Stimulated activated naive CD8-positive, alpha-beta T cell treated with anti-CD3 and anti-CD28 coated beads, Interleukin-15, Interleukin-2, amounts not matched to agents 100 ng/mL and 50 ng/mL, for 24 hours (primary cell): Measurements from ENCODE around the gene ZNF716.
"Not testable (repeated sequence)": the region's sequence is repeated elsewhere in the genome, so short reads cannot be mapped to it uniquely, and the experiment has no call there.

Source experiments
- H3K27ac Mint-ChIP-seq: one replicate; pipeline ENCODE4 v1.8.0; 2021; ENCODE audit warnings: mild to moderate bottlenecking, mixed read lengths
- H3K27me3 Mint-ChIP-seq: one replicate; pipeline ENCODE4 v1.8.0; 2021; ENCODE audit warnings: mixed read lengths
- H3K36me3 Mint-ChIP-seq: one replicate; pipeline ENCODE4 v1.8.0; 2021; ENCODE audit warnings: low read depth, mixed read lengths
- H3K4me1 Mint-ChIP-seq: one replicate; pipeline ENCODE4 v1.8.0; 2021; ENCODE audit warnings: low read depth, mixed read lengths
- H3K4me3 Mint-ChIP-seq: one replicate; pipeline ENCODE4 v1.8.0; 2021; ENCODE audit warnings: mild to moderate bottlenecking, mixed read lengths
- H3K9me3 Mint-ChIP-seq: one replicate; pipeline ENCODE4 v1.8.0; 2021; ENCODE audit warnings: mixed read lengths

Gene ZNF716

DNA sequence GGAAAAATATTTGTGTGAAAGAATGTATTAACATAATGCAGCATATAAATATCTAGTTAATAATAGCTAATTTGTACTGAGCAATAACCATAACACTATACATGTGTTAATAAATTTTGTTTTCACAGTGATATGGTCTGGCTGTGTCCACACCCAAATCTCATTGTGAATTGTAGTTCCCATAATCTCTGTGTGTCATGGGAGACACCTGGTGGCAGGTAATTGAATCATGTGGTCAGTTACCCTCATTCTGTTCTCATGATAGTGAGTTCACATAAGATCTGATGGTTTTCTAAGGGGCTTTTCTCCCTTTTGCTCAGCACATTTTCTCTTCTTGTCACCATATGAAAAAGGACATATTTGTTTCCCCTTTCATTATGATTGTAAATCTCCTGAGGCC lies 30.3 kb downstream of the ZNF716 start:
- not testable (repeated sequence) for H3K4me1 Mint-ChIP-seq, H3K27me3 Mint-ChIP-seq, H3K27ac Mint-ChIP-seq, H3K4me3 Mint-ChIP-seq, H3K36me3 Mint-ChIP-seq
- H3K9me3 Mint-ChIP-seq = peaks cover 14% of the 10 kb centered on the region

DNA sequence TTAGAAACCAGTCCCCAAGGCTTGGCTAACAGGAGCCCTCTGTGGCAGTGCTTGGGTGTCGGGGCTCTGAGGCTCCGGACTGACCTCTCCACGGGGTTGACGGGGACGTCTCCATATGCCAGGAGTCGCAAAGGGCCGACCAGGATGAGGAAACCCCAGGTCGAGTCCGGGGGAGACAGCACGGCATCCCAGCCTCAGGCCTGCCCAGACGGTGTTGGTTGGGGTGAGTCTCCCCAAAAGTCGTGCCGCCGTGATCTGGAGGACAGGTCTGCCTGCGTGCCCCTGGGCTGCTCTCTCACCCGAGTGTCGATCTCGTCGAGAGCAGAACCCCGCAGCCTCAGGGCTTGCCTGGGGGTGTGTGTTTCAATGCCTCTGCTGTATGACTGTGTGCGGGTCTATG lies 35.0 kb downstream of the ZNF716 start:
- peaks cover 12% of the 10 kb centered on the region for H3K9me3 Mint-ChIP-seq
- not testable (repeated sequence) for H3K27ac Mint-ChIP-seq, H3K4me1 Mint-ChIP-seq, H3K27me3 Mint-ChIP-seq, H3K36me3 Mint-ChIP-seq, H3K4me3 Mint-ChIP-seq

DNA sequence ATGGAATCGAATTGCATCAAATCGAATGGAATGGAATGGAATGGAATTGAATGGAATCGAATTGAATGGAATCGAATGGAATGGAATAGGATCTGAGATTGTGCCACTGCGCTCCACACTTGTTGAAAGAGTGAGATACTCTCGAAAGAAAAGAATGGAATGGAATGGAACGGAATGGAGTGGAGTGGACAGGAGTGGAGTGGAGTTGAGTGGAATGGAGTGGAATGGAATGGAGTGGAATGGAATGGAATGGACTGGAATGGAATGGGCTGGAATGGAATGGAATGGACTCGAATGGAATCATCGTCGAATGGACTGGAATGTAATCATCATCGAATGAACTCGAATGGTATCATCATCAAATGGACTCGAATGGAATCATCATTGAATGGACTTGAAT lies 38.0 kb downstream of the ZNF716 start:
- no peak overlapping the region for H3K4me3 Mint-ChIP-seq
- no peaks in the 10 kb centered on the region for H3K4me1 Mint-ChIP-seq
- no peaks in the 10 kb centered on the region for H3K27me3 Mint-ChIP-seq
- H3K27ac Mint-ChIP-seq = no peak overlapping the region
- H3K36me3 Mint-ChIP-seq = no peaks in the 10 kb centered on the region
- no peaks in the 10 kb centered on the region for H3K9me3 Mint-ChIP-seq

DNA sequence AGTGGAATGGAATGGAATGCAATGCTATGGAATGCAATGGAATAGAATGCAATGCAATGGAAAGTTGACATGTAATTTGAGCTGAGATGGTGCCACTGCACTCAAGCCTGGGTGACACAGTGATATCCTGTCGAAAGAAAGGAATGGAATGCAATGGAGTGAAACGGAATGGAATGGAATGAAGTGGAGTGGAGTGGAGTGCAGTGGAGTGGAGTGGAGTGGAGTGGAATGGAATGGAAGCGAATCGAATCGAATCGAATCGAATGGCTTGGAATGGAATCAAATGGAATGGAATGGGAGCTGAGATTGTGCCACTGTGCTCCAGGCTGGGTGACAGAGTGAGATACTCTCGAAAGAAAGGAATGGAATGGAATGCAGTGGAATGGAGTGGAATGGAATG lies 45.1 kb downstream of the ZNF716 start:
- H3K9me3 Mint-ChIP-seq, H3K27ac Mint-ChIP-seq, H3K4me1 Mint-ChIP-seq, H3K36me3 Mint-ChIP-seq, H3K27me3 Mint-ChIP-seq, H3K4me3 Mint-ChIP-seq: not testable (repeated sequence)

DNA sequence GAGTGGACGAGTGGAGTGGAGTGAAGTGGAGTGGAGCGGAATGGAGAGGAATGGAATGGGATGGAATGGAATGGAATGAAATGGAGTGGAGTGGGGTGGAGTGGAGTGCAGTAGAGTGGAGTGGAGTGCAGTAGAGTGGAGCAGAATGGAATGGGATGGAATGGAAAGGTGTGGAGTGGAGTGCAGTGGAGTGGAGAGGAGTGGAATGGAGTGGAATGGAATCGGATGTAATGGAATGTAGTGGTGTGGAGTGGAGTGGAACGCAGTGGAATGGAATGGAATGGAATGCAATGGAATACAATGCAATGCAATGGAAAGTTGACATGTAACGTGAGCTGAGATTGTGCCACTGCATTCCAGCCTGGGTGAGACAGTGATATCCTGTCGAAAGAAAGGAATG lies 46.4 kb downstream of the ZNF716 start:
- Mint-ChIP-seq H3K36me3 (no peaks in the 10 kb centered on the region), H3K9me3 (peaks cover 5% of the 10 kb centered on the region), H3K27ac (no peak overlapping the region), H3K4me3 (no peak overlapping the region), H3K4me1 (no peaks in the 10 kb centered on the region), H3K27me3 (no peaks in the 10 kb centered on the region)

DNA sequence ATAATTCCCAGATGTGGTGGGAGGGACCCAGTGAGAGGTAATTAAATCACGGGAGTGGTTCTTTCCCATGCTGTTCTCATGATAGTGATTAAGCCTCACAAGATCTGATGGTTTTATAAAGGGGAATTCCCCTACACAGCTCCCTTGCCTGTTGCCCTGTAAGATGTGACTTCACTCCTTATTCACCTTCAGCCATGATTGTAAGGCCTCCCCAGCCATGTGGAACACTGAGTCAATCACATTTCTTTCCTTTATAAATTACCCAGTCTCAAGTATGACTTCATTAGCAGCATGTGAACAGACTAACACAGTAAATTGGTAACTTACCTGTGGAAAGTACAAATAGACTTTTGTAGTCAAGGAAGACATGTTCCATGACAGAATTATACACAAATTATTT lies 55.2 kb downstream of the ZNF716 start:
- Mint-ChIP-seq H3K4me1 (no peaks in the 10 kb centered on the region), H3K36me3 (peaks cover 3% of the 10 kb centered on the region), H3K4me3 (no peak overlapping the region), H3K9me3 (peaks cover 38% of the 10 kb centered on the region), H3K27me3 (no peaks in the 10 kb centered on the region), H3K27ac (no peak overlapping the region)
